Lower leg skin (tissue), 3 donors: ENCODE results near the gene ZCCHC24.

Experiments used
- CTCF ChIP-seq, 3 donors: fragments of 450-650 bp; IDR thresholded peaks; one replicate each; pipeline ENCODE4 v1.5.1; 2016; ENCODE audit warnings: antibody characterized with exemption in 3 of 3, mild to moderate bottlenecking in 3 of 3, moderate library complexity in 2 of 3
- POLR2A ChIP-seq, 2 donors: fragments of 450-650 bp; IDR thresholded peaks; one replicate each; pipeline ENCODE4 v1.6.1; 2016 to 2017; ENCODE audit warnings: antibody characterized with exemption in 2 of 2, mild to moderate bottlenecking in 1 of 2, moderate library complexity in 1 of 2

GRCh38 chr10:79399223-79399831, 46.1 kb downstream of the ZCCHC24 start:
- no peak for TF ChIP-seq CTCF (IDR thresholded peaks at IDR 0.05)
- no peak for TF ChIP-seq POLR2A (IDR thresholded peaks at IDR 0.05)
